ENCODE results near the gene GBA2. TPM values are rescaled to one million over a fixed set of nuclear protein-coding genes. Genes with fewer than 3 reads are reported as not detected.

Gene GBA2
- 15.2 and 19.9 TPM in 2 replicates for total RNA-seq

GRCh38 chr9:35748858-35749514 is at the start of gene GBA2, which contains the start of gene RGP1:
Gene GBA2 (minus strand): TSS chr9:35749228. CDS start chr9:35748704, 524 bp downstream.
Gene RGP1 (plus strand): TSS chr9:35749287. CDS start chr9:35749756, 469 bp downstream.

GRCh38 chr9:35791297-35791921 is 42.4 kb upstream of the GBA2 start, which contains the start of gene NPR2:
Gene NPR2 (plus strand): TSS chr9:35791591. CDS start chr9:35792409, 818 bp downstream.

DNA sequence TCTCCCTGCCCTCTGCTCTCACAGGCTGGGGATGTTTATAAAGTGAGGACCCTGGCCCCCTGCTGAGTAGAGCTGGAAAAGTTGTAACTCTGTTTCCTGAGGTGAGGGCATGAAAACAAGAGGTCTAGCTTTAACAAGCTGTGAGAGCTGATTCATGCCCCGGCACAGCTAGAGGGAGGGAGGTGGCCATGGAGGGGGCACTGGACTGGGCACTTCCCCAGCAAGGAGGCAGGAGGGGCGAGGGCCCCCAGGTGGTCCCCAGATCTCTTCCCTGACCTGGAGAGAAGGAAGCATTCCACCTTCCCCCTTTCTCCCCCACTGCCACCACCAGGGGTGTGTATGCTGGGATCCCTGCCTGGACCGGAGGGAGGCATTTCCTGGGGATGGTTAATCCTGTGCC is 5.2 kb upstream of the GBA2 start, which contains the start of gene MSMP:
Gene MSMP (minus strand): TSS at position 13 of the 400 bp plus-strand sequence. CDS start 147 bp downstream, outside the sequence.

GRCh38 chr9:35732185-35732799 is 16.7 kb downstream of the GBA2 start, which contains the start of the genes CREB3 and TLN1:
Gene CREB3 (plus strand): TSS chr9:35732666. CDS start chr9:35732773, 107 bp downstream.
Gene TLN1 (minus strand): TSS chr9:35732195. CDS start chr9:35725694, 6,501 bp downstream.

GRCh38 chr9:35689542-35690293 is 59.3 kb downstream of the GBA2 start, which contains the start of gene TPM2:
Gene TPM2 (minus strand): TSS chr9:35689925. CDS start chr9:35689817, 108 bp downstream.

Other genes starting within 250 kb of the GBA2 start
- gene TESK1, start 144.0 kb downstream of the GBA2 start, total RNA-seq, result 8.6 and 10.7 TPM in 2 replicates
- 0.19 and 0.56 TPM in 2 replicates for gene CD72, start 130.8 kb downstream of the GBA2 start, total RNA-seq
- gene SIT1, start 98.3 kb downstream of the GBA2 start, total RNA-seq, result not detected in 2 replicates
- gene RMRP, start 91.2 kb downstream of the GBA2 start, total RNA-seq, result 3,474 and 7,582 TPM in 2 replicates
- gene CCDC107, start 90.9 kb downstream of the GBA2 start, total RNA-seq, result 16.9 and 24.2 TPM in 2 replicates
- 0.28 and 3.6 TPM in 2 replicates for gene ARHGEF39, start 84.0 kb downstream of the GBA2 start, total RNA-seq
- 0.38 and 2.8 TPM in 2 replicates for gene CA9, start 75.3 kb downstream of the GBA2 start, total RNA-seq
- gene TPM2, start 59.3 kb downstream of the GBA2 start, total RNA-seq, result 870 and 1,301 TPM in 2 replicates
- 342 and 359 TPM in 2 replicates for gene TLN1, start 17.0 kb downstream of the GBA2 start, total RNA-seq
- 77.5 and 112 TPM in 2 replicates for gene CREB3, start 16.6 kb downstream of the GBA2 start, total RNA-seq
- gene RGP1, start 59 bp upstream of the GBA2 start, total RNA-seq, result 10.1 and 10.9 TPM in 2 replicates
- gene MSMP, start 5.0 kb upstream of the GBA2 start, total RNA-seq, result not detected in 2 replicates
- gene NPR2, start 42.4 kb upstream of the GBA2 start, total RNA-seq, result 10.9 and 18.3 TPM in 2 replicates
- 0.58 and 1.1 TPM in 2 replicates for gene SPAG8, start 63.0 kb upstream of the GBA2 start, total RNA-seq
- gene HINT2, start 65.8 kb upstream of the GBA2 start, total RNA-seq, result 6.5 and 17.1 TPM in 2 replicates
- not detected in 2 replicates for gene FAM221B, start 79.5 kb upstream of the GBA2 start, total RNA-seq
- 0.58 and 2.0 TPM in 2 replicates for gene TMEM8B, start 80.0 kb upstream of the GBA2 start, total RNA-seq
- gene OR13J1, start 121.2 kb upstream of the GBA2 start, total RNA-seq, result not detected in 2 replicates
- gene HRCT1, start 157.0 kb upstream of the GBA2 start, total RNA-seq, result 0.28 and 0.58 TPM in 2 replicates
- 0.85 and 5.0 TPM in 2 replicates for gene SPAAR, start 160.3 kb upstream of the GBA2 start, total RNA-seq
- gene OR2S2, start 208.9 kb upstream of the GBA2 start, total RNA-seq, result 0.19 TPM in 1 of 2 replicates, not detected in the other